ENCODE results near the gene LRRC74B. TPM values are rescaled to one million over a fixed set of nuclear protein-coding genes. Genes with fewer than 3 reads are reported as not detected.
"Not testable (repeated sequence)": the region's sequence is repeated elsewhere in the genome, so short reads cannot be mapped to it uniquely, and the experiment has no call there.

Gene LRRC74B
- total RNA-seq, 2 experiments from 2014 or later = not detected

DNA sequence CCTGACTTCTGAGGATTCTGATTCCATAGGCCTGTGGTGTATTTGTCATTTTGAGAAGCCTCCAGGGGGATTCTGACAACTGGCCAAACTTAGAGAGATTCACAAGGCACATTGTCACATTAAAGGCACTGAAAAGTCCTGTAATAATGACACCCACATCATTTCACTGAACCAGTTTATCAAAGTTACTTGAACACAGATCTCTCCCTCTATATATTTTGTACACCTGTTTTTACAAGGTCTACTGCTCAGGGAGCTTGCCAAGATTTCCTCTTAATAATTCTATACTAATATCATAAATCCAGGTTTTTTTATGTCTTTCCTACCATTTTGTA is 50.0 kb downstream of the LRRC74B start:
- Histone ChIP-seq H3K36me3 (ENCODE audit: insufficient read depth, low read length) (no peaks in the 10 kb centered on the region), H3K4me3 (ENCODE audit: low read length) (no peak overlapping the region), H3K27me3 (ENCODE audit: control insufficient read depth in 1 of 2, insufficient read depth in 2 of 2, low read length in 2 of 2) (peaks cover 0 to 4% of the 10 kb centered on the region in 2 experiments), H3K27ac (ENCODE audit: low read depth in 1 of 2, low read length in 2 of 2) (no peak overlapping the region), H3K9me3 (ENCODE audit: control insufficient read depth in 1 of 2, insufficient read depth in 1 of 2, low read length in 2 of 2) (no peaks in the 10 kb centered on the region), H3K4me1 (ENCODE audit: insufficient read depth, low read length) (no peaks in the 10 kb centered on the region)
- intact Hi-C loops (cut with DNase I, micrococcal nuclease) = no loop called here
- Mint-ChIP-seq H3K36me3 (ENCODE audit: low read depth) (no peaks in the 10 kb centered on the region), H3K27me3 (peaks cover 20% of the 10 kb centered on the region), H3K27ac (no peak overlapping the region), H3K9me3 (no peaks in the 10 kb centered on the region), H3K4me3 (no peak overlapping the region), H3K4me1 (ENCODE audit: low read depth) (no peaks in the 10 kb centered on the region)
- ATAC-seq (ENCODE audit: poor library complexity) (no peak), DNase-seq (no peak)
- TF ChIP-seq, protein P1, sequence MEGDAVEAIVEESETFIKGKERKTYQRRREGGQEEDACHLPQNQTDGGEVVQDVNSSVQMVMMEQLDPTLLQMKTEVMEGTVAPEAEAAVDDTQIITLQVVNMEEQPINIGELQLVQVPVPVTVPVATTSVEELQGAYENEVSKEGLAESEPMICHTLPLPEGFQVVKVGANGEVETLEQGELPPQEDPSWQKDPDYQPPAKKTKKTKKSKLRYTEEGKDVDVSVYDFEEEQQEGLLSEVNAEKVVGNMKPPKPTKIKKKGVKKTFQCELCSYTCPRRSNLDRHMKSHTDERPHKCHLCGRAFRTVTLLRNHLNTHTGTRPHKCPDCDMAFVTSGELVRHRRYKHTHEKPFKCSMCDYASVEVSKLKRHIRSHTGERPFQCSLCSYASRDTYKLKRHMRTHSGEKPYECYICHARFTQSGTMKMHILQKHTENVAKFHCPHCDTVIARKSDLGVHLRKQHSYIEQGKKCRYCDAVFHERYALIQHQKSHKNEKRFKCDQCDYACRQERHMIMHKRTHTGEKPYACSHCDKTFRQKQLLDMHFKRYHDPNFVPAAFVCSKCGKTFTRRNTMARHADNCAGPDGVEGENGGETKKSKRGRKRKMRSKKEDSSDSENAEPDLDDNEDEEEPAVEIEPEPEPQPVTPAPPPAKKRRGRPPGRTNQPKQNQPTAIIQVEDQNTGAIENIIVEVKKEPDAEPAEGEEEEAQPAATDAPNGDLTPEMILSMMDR (IDR thresholded peaks at IDR 0.05) = no peak
- POLR2A ChIA-PET = no interaction called here
- CTCF ChIA-PET = no interaction called here

DNA sequence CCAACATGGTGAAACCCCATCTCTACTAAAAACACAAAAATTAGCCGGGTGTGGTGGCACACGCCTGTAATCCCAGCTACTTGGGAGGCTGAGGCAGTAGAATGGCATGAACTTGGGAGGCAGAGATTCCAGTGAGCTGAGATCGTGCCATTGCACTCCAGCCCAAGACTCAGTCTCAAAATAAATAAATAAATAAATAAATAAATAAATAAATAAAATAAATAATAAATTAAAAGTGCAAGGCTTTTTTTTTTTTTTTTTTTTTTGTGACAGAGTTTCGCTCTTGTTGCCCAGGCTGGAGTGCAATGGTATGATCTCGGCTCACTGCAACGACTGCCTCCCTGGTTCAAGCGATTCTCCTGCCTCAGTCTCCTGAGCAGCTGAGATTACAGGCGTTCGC is 51.1 kb downstream of the LRRC74B start:
- CTCF ChIA-PET; H3K4me3 Mint-ChIP-seq; H3K4me1 Mint-ChIP-seq (ENCODE audit: low read depth); H3K4me3 ChIP-seq (ENCODE audit: low read length); H3K27me3 ChIP-seq (ENCODE audit: control insufficient read depth in 1 of 2, insufficient read depth in 2 of 2, low read length in 2 of 2); H3K4me1 ChIP-seq (ENCODE audit: insufficient read depth, low read length); H3K36me3 Mint-ChIP-seq (ENCODE audit: low read depth); H3K9me3 ChIP-seq (ENCODE audit: control insufficient read depth in 1 of 2, insufficient read depth in 1 of 2, low read length in 2 of 2); H3K27ac Mint-ChIP-seq; POLR2A ChIA-PET; H3K27ac ChIP-seq (ENCODE audit: low read depth in 1 of 2, low read length in 2 of 2); DNase-seq; H3K36me3 ChIP-seq (ENCODE audit: insufficient read depth, low read length); ATAC-seq (ENCODE audit: poor library complexity); intact Hi-C loops (cut with DNase I, micrococcal nuclease); H3K9me3 Mint-ChIP-seq: not testable (repeated sequence)
- peaks cover 20% of the 10 kb centered on the region for H3K27me3 Mint-ChIP-seq

DNA sequence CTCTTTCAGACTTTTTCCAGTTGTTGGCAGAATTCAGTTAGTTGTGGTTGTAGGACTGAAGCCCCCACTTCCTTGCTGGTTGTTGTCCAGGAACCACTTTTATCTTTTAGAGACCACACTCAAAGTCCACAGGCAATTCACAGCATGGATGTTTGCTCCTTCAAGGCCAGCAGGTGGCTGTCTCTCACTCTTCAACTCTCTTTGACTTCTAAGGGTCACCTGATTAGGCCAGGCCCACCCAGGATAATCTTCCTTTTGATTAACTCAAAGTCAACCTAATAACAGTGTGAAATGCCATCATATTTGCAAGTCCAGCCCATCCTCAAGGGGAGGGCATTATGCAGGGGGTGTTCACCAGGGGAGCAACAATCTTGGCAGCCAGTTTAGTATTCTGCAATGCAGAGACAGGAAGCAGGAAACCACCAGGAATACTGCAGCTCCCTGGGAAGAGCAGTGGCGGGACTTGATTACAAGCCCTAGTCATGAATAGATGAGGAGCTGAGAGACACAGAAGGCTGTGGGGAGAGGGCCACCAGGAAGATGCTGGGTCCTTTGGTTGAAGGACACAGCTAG is 52.4 kb downstream of the LRRC74B start:
- Mint-ChIP-seq H3K27ac (no peak overlapping the region), H3K4me3 (no peak overlapping the region), H3K27me3 (peaks cover 25% of the 10 kb centered on the region), H3K9me3 (no peaks in the 10 kb centered on the region), H3K4me1 (ENCODE audit: low read depth) (peaks cover 8% of the 10 kb centered on the region), H3K36me3 (ENCODE audit: low read depth) (no peaks in the 10 kb centered on the region)
- Histone ChIP-seq H3K4me1 (ENCODE audit: insufficient read depth, low read length) (peaks cover 6% of the 10 kb centered on the region), H3K4me3 (ENCODE audit: low read length) (no peak overlapping the region), H3K36me3 (ENCODE audit: insufficient read depth, low read length) (no peaks in the 10 kb centered on the region), H3K27me3 (ENCODE audit: control insufficient read depth in 1 of 2, insufficient read depth in 2 of 2, low read length in 2 of 2) (peaks cover 0 to 9% of the 10 kb centered on the region in 2 experiments), H3K27ac (ENCODE audit: low read depth in 1 of 2, low read length in 2 of 2) (no peak overlapping the region), H3K9me3 (ENCODE audit: control insufficient read depth in 1 of 2, insufficient read depth in 1 of 2, low read length in 2 of 2) (no peaks in the 10 kb centered on the region)
- no peak for DNase-seq
- ChIA-PET CTCF (no interaction called here), POLR2A (no interaction called here)
- TF ChIP-seq, protein P1 (IDR thresholded peaks at IDR 0.05) = no peak
- no peak for ATAC-seq (ENCODE audit: poor library complexity)
- intact Hi-C loops (cut with DNase I, micrococcal nuclease) = no loop called here

DNA sequence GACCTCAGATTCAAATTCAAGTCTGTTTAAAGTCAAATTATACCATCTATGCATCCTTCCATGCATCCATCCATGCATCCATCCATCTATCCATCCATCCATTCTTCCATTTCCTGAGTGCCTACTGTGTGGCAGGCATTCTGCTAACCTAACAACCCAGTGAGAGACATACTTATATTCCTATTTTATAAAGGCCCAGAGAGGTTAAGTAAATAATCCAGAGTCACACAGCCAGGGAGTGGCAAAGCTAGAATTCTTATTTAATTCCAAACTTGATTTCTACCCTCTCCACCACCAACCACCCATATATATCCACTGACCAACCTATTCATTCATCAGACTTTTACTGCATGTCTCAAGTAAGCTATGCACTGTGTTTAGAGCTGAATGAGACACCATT is 53.8 kb downstream of the LRRC74B start:
- no peaks in the 10 kb centered on the region for H3K9me3 ChIP-seq (ENCODE audit: control insufficient read depth in 1 of 2, insufficient read depth in 1 of 2, low read length in 2 of 2)
- peaks cover 6% of the 10 kb centered on the region for H3K4me1 ChIP-seq (ENCODE audit: insufficient read depth, low read length)
- ChIA-PET POLR2A (no interaction called here), CTCF (no interaction called here)
- H3K36me3 ChIP-seq (ENCODE audit: insufficient read depth, low read length) = no peaks in the 10 kb centered on the region
- Mint-ChIP-seq H3K4me1 (ENCODE audit: low read depth) (peaks cover 8% of the 10 kb centered on the region), H3K9me3 (no peaks in the 10 kb centered on the region), H3K27ac (no peak overlapping the region), H3K4me3 (no peak overlapping the region), H3K27me3 (peaks cover 31% of the 10 kb centered on the region), H3K36me3 (ENCODE audit: low read depth) (no peaks in the 10 kb centered on the region)
- DNase-seq (no peak), ATAC-seq (ENCODE audit: poor library complexity) (no peak)
- no peak overlapping the region for H3K27ac ChIP-seq (ENCODE audit: low read depth in 1 of 2, low read length in 2 of 2)
- no peak overlapping the region for H3K4me3 ChIP-seq (ENCODE audit: low read length)
- intact Hi-C loops (cut with DNase I, micrococcal nuclease) = no loop called here
- H3K27me3 ChIP-seq (ENCODE audit: control insufficient read depth in 1 of 2, insufficient read depth in 2 of 2, low read length in 2 of 2) = peaks cover 0 to 9% of the 10 kb centered on the region in 2 experiments
- TF ChIP-seq, protein P1 (IDR thresholded peaks at IDR 0.05) = no peak

Measured in CD4-positive, alpha-beta T cell (primary cell).